ENCODE measurements around the gene GARIN5B.
A peak's percentile ranks its signal among the peaks of the same experiment; 100 is the strongest.

The GARIN5B gene

GRCh38 chr19:55370305-55370988 lies 7.4 kb upstream of the GARIN5B start, which contains the start of gene IL11:
TSS of gene IL11 (minus strand) at chr19:55370463. CDS start at chr19:55370310, 153 bp downstream.
- DNase-seq (ENCODE audit: low read depth) = no peak

GRCh38 chr19:55369653-55370304 lies 6.7 kb upstream of the GARIN5B start:
- no peak for DNase-seq (ENCODE audit: low read depth)

GRCh38 chr19:55368701-55369563 lies 5.9 kb upstream of the GARIN5B start:
- no peak for DNase-seq (ENCODE audit: low read depth)

- no peak for DNase-seq (ENCODE audit: low read depth)
Observed at GRCh38 chr19:55368106-55368505, 5.0 kb upstream of the GARIN5B start.

GRCh38 chr19:55366790-55367189 lies 3.7 kb upstream of the GARIN5B start:
- DNase-seq (ENCODE audit: low read depth) = no peak

- DNase-seq (ENCODE audit: low read depth) = no peak
Observed at GRCh38 chr19:55365964-55366363, 2.9 kb upstream of the GARIN5B start.

GRCh38 chr19:55365245-55365644 lies 2.2 kb upstream of the GARIN5B start:
- no peak for DNase-seq (ENCODE audit: low read depth)

GRCh38 chr19:55362174-55362989 lies 678 bp downstream of the GARIN5B start:
- no peak for DNase-seq (ENCODE audit: low read depth)

- DNase-seq (ENCODE audit: low read depth) = no peak
Observed at GRCh38 chr19:55360902-55361301, 2.2 kb downstream of the GARIN5B start.

- DNase-seq (ENCODE audit: low read depth) = no peak
Observed at GRCh38 chr19:55358943-55359908, 3.8 kb downstream of the GARIN5B start.

GRCh38 chr19:55358493-55358892 lies 4.6 kb downstream of the GARIN5B start:
- DNase-seq (ENCODE audit: low read depth) = no peak

GRCh38 chr19:55355213-55355821 lies 7.7 kb downstream of the GARIN5B start:
- no peak for DNase-seq (ENCODE audit: low read depth)

GRCh38 chr19:55354698-55355212 lies 8.3 kb downstream of the GARIN5B start, which contains the start of gene COX6B2:
TSS of gene COX6B2 (minus strand) at chr19:55354719. CDS start at chr19:55354521, 198 bp downstream.
- DNase-seq (ENCODE audit: low read depth) = no peak

GRCh38 chr19:55353803-55354697 lies 9.0 kb downstream of the GARIN5B start:
- peak; percentile 59 for DNase-seq (ENCODE audit: low read depth)

GRCh38 chr19:55353356-55353802 lies 9.7 kb downstream of the GARIN5B start:
- DNase-seq (ENCODE audit: low read depth) = no peak

- no peak for DNase-seq (ENCODE audit: low read depth)
Observed at GRCh38 chr19:55352549-55353145, 10.4 kb downstream of the GARIN5B start.

GRCh38 chr19:55352040-55352439 lies 11.0 kb downstream of the GARIN5B start:
- DNase-seq (ENCODE audit: low read depth) = no peak

Measured in T follicular helper cell (primary cell).